ENCODE data around the gene SLC43A3. TPM values are rescaled to one million over a fixed set of nuclear protein-coding genes. Genes with fewer than 3 reads are reported as not detected.
"Not testable (repeated sequence)": the region's sequence is repeated elsewhere in the genome, so short reads cannot be mapped to it uniquely, and the experiment has no call there.

Gene SLC43A3
- polyA plus RNA-seq, 4 donors = 24.1 to 29.1 (median 26.2) TPM

- DNase-seq (ENCODE audit: low read depth in 4 of 4, low spot score in 3 of 4) = not testable (repeated sequence)
Observed at GRCh38 chr11:57361420-57361819, 65.5 kb downstream of the SLC43A3 start.

- no peak for DNase-seq (ENCODE audit: low read depth in 4 of 4, low spot score in 3 of 4)
Observed at GRCh38 chr11:57360991-57361390, 65.9 kb downstream of the SLC43A3 start.

DNA sequence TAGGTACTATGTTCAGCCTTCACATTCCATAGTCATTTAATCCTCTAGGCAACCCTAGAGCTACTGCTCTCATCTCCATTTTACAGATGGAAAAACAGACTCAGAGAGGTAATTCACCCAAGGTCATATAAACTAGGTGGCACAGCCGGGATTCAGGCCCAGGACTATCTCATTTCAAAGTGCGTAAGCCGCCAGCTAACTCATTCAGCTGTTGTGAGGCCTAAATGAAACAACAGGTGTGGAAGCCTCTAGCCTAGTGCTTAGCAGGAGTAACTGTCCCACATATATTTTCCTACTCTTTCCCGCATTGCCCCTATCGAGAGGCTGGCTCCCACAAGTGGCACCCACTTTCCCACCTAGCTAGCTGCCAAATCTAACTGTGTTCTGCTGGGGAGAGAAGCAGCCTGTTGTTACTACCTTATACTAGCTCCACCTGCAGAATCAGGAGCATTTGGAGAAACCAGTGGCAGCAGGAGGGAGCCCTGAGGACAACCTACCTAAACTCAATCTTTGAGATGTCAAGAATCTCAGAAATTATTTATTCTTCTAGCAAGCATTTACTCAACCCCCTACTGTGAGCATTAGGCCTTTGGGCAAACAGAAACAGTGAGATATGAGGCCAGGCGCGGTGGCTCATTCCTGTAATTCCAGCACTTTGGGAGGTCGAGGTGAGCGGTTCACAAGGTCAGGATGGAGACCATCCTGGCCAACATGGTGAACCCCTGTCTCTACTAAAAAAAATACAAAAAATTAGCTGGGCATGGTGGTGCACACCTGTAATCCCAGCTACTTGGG is 66.8 kb downstream of the SLC43A3 start:
- no peak for DNase-seq (ENCODE audit: low read depth in 4 of 4, low spot score in 3 of 4)

- DNase-seq (ENCODE audit: low read depth in 4 of 4, low spot score in 3 of 4) = no peak
Observed at GRCh38 chr11:57359396-57359795, 67.5 kb downstream of the SLC43A3 start.

DNA sequence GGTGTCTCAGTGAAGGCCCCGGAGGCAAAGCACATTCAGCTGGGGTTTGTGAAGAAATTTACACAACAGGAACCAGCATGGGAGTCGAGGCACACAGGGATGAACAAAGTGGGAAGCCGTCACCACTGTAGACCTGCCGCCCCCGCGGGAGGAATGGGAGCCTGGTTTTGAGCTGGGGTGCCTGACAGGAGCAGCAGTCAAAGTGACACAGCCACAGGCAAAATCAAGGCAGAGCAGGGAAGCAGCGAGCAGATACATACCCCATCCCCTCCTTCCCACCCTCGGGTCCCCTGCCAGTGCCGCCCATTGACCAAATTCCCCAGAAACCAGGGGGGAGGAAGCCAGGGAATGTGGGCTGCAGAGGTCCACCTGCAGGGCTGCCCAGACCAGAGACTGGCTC is 67.9 kb downstream of the SLC43A3 start:
- DNase-seq (ENCODE audit: low read depth in 4 of 4, low spot score in 3 of 4) = no peak

- no peak for DNase-seq (ENCODE audit: low read depth in 4 of 4, low spot score in 3 of 4)
Observed at GRCh38 chr11:57358543-57358961, 68.4 kb downstream of the SLC43A3 start.

DNA sequence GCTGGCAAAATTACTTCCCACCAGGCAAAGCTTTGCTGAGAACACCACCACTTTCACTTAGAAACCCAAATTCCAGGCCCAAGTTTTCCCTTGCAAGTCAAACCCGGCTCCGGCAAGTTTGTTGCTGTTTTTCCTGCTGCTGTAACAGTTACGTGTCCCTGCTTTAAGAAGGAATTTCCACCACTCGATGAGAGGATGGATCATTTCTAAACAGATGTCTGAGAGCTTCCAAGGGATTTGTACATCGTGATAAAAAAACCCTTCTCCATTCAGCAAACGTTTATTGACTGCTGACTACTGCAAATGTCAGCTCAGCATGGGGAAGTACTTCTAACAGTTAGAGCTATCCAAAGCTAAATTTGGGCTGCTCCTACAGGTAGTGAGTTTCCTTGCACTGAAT is 69.1 kb downstream of the SLC43A3 start:
- no peak for DNase-seq (ENCODE audit: low read depth in 4 of 4, low spot score in 3 of 4)

GRCh38 chr11:57357310-57357709 is 69.6 kb downstream of the SLC43A3 start:
- DNase-seq (ENCODE audit: low read depth in 4 of 4, low spot score in 3 of 4) = no peak

Other genes with a start within 250 kb of the SLC43A3 start
- 1 to 10 TPM; 2.0 to 6.4 (median 5.8) TPM for gene LRRC55, start 245.2 kb downstream of the SLC43A3 start, polyA plus RNA-seq (ENCODE audit: insufficient read length in 4 of 4)
- 10 to 100 TPM; 66.7 to 86.7 (median 85.4) TPM for gene APLNR, start 189.9 kb downstream of the SLC43A3 start, polyA plus RNA-seq (ENCODE audit: insufficient read length in 4 of 4)
- 10 to 100 TPM; 64.2 to 77.6 (median 72.4) TPM for gene TNKS1BP1, start 102.2 kb downstream of the SLC43A3 start, polyA plus RNA-seq (ENCODE audit: insufficient read length in 4 of 4)
- 100 to 1,000 TPM; 116 to 210 (median 176) TPM for gene SSRP1, start 91.2 kb downstream of the SLC43A3 start, polyA plus RNA-seq (ENCODE audit: insufficient read length in 4 of 4)
- gene P2RX3, start 88.8 kb downstream of the SLC43A3 start, polyA plus RNA-seq (ENCODE audit: insufficient read length in 4 of 4) = 10 to 100 TPM in 1 of 4 donors, 1 to 10 TPM in 2, under 1 TPM in 1; 0.40 to 14.4 (median 1.6) TPM
- gene PRG3, start 46.0 kb downstream of the SLC43A3 start, polyA plus RNA-seq (ENCODE audit: insufficient read length in 4 of 4) = 1 to 10 TPM in 1 of 4 donors, under 1 TPM in 3; 0.19 to 1.2 (median 0.45) TPM
- 1 to 10 TPM in 1 of 4 donors, under 1 TPM in 3; 0.20 to 2.2 (median 0.78) TPM for gene PRG2, start 36.5 kb downstream of the SLC43A3 start, polyA plus RNA-seq (ENCODE audit: insufficient read length in 4 of 4)
- 1 to 10 TPM in 3 of 4 donors, under 1 TPM in 1; 1.00 to 3.6 (median 2.2) TPM for gene RTN4RL2, start 33.4 kb upstream of the SLC43A3 start, polyA plus RNA-seq (ENCODE audit: insufficient read length in 4 of 4)
- gene SLC43A1, start 88.6 kb upstream of the SLC43A3 start, polyA plus RNA-seq (ENCODE audit: insufficient read length in 4 of 4) = 1 to 10 TPM; 4.9 to 9.7 (median 6.5) TPM
- 10 to 100 TPM; 42.2 to 52.6 (median 46.8) TPM for gene TIMM10, start 103.6 kb upstream of the SLC43A3 start, polyA plus RNA-seq (ENCODE audit: insufficient read length in 4 of 4)
- gene SMTNL1, start 110.5 kb upstream of the SLC43A3 start, polyA plus RNA-seq (ENCODE audit: insufficient read length in 4 of 4) = under 1 TPM; 0.21 to 0.63 (median 0.38) TPM
- 10 to 100 TPM; 36.5 to 46.7 (median 42.3) TPM for gene UBE2L6, start 140.6 kb upstream of the SLC43A3 start, polyA plus RNA-seq (ENCODE audit: insufficient read length in 4 of 4)
- gene SERPING1, start 170.6 kb upstream of the SLC43A3 start, polyA plus RNA-seq (ENCODE audit: insufficient read length in 4 of 4) = 100 to 1,000 TPM; 139 to 440 (median 176) TPM
- gene YPEL4, start 222.8 kb upstream of the SLC43A3 start, polyA plus RNA-seq (ENCODE audit: insufficient read length in 4 of 4) = 1 to 10 TPM; 1.5 to 4.4 (median 3.3) TPM
- gene CLP1, start 230.6 kb upstream of the SLC43A3 start, polyA plus RNA-seq (ENCODE audit: insufficient read length in 4 of 4) = 10 to 100 TPM; 12.0 to 17.2 (median 16.5) TPM
- 10 to 100 TPM; 38.9 to 55.7 (median 50.5) TPM for gene ZDHHC5, start 241.0 kb upstream of the SLC43A3 start, polyA plus RNA-seq (ENCODE audit: insufficient read length in 4 of 4)